Neural progenitor cell (in vitro differentiated cells): Measurements from ENCODE around the gene DENND5B.

Source experiments
- CTCF ChIP-seq: fragments of 200-600 bp; sonication (generic); IDR thresholded peaks from 2 replicates; pipeline ENCODE4 v1.5.1; 2017; ENCODE audit warnings: antibody characterized with exemption, mild to moderate bottlenecking
- EZH2 ChIP-seq: fragments of 200-600 bp; sonication (generic); IDR thresholded peaks from 2 replicates; pipeline ENCODE4 v1.6.1; 2017; ENCODE audit warnings: antibody characterized with exemption, mild to moderate bottlenecking, moderate library complexity
- EZH2phosphoT487 ChIP-seq: fragments of 200-600 bp; sonication (generic); IDR thresholded peaks from 2 replicates; pipeline ENCODE4 v1.6.1; 2017; ENCODE audit warnings: antibody characterized with exemption

- TF ChIP-seq EZH2phosphoT487 (no peak), CTCF (no peak), EZH2 (no peak)
Measured at GRCh38 chr12:31337952-31338351, 253.0 kb downstream of the DENND5B start.
